Medulla oblongata (tissue), 1 donor: ENCODE measurements around the gene COL9A2.
A peak's percentile ranks its signal among the peaks of the same experiment; 100 is the strongest.

Experiments used
- DNase-seq: peaks from one replicate; pipeline ENCODE4 v3.0.0-alpha.2; 2015; ENCODE audit errors: extremely low spot score

Gene COL9A2

GRCh38 chr1:40257688-40258444 is 59.2 kb downstream of the COL9A2 start, which contains the start of gene ZMPSTE24:
TSS of gene ZMPSTE24 (plus strand) at chr1:40258236. CDS start at chr1:40258272, 36 bp downstream.
- peak; percentile 98 for DNase-seq

GRCh38 chr1:40257313-40257687 is 59.8 kb downstream of the COL9A2 start:
- DNase-seq = no peak

GRCh38 chr1:40256401-40257084 is 60.5 kb downstream of the COL9A2 start:
- DNase-seq = no peak

- DNase-seq = no peak
These were observed 61.9 kb downstream of the COL9A2 start for GRCh38 chr1:40255231-40255630.

- no peak for DNase-seq
These were observed 64.5 kb downstream of the COL9A2 start for GRCh38 chr1:40252601-40253000.

GRCh38 chr1:40251456-40251855 is 65.6 kb downstream of the COL9A2 start:
- no peak for DNase-seq
